DOHH2 (cell line): Measurements from ENCODE around the gene TAPBP.

Experiments
- H3F3A ChIP-seq: fragments of 200-600 bp; sonication (generic), shearing (Covaris generic); 2 replicates; pipeline ENCODE4 v1.6.0; 2016; ENCODE audit warnings: antibody characterized with exemption, mild to moderate bottlenecking; ENCODE audit not compliant: control insufficient read depth, insufficient read depth
- H3K27ac ChIP-seq: fragments of 200-600 bp; sonication (generic); 2 replicates; pipeline ENCODE4 v1.5.1; 2014; ENCODE audit warnings: low read depth, mild to moderate bottlenecking, low read length, moderate library complexity
- H3K27me3 ChIP-seq: fragments of 200-600 bp; sonication (generic); 2 replicates; pipeline ENCODE4 v1.6.1; 2014; ENCODE audit warnings: mild to moderate bottlenecking, low read length, mixed read lengths; ENCODE audit not compliant: control insufficient read depth
- H3K36me3 ChIP-seq: fragments of 200-600 bp; sonication (generic); 2 replicates; pipeline ENCODE4 v1.6.1; 2014; ENCODE audit warnings: mild to moderate bottlenecking, low read length, moderate library complexity, mixed read lengths; ENCODE audit not compliant: control insufficient read depth
- H3K4me1 ChIP-seq: fragments of 200-600 bp; sonication (generic); 2 replicates; pipeline ENCODE4 v1.6.1; 2014; ENCODE audit warnings: mild to moderate bottlenecking, low read length, mixed read lengths; ENCODE audit not compliant: control insufficient read depth
- H3K4me2 ChIP-seq: fragments of 200-600 bp; sonication (generic); 2 replicates; pipeline ENCODE4 v1.6.0; 2014; ENCODE audit warnings: mild to moderate bottlenecking, low read length, moderate library complexity
- H3K4me3 ChIP-seq: fragments of 200-600 bp; sonication (generic); 2 replicates; pipeline ENCODE4 v1.5.1; 2014; ENCODE audit warnings: mild to moderate bottlenecking, low read length, mixed read lengths
- H3K79me2 ChIP-seq: fragments of 200-600 bp; sonication (generic); 2 replicates; pipeline ENCODE4 v1.6.1; 2014; ENCODE audit warnings: mild to moderate bottlenecking, low read length, mixed read lengths; ENCODE audit not compliant: control insufficient read depth
- H3K9me2 ChIP-seq: fragments of 200-600 bp; sonication (generic); replicated peaks from 2 replicates; pipeline ENCODE4 v1.6.1; 2014; ENCODE audit warnings: mild to moderate bottlenecking, low read length, mixed read lengths; ENCODE audit not compliant: control insufficient read depth
- H3K9me3 ChIP-seq: fragments of 200-600 bp; sonication (generic); 2 replicates; pipeline ENCODE4 v1.6.1; 2014; ENCODE audit warnings: antibody characterized with exemption, low read length, mixed read lengths; ENCODE audit not compliant: control insufficient read depth, insufficient read depth
- H4K20me1 ChIP-seq: fragments of 200-600 bp; sonication (generic); 2 replicates; pipeline ENCODE4 v1.6.0; 2014; ENCODE audit warnings: low read depth, mild to moderate bottlenecking, antibody characterized with exemption, low read length, moderate library complexity; ENCODE audit not compliant: control insufficient read depth, insufficient read depth
- CTCF ChIP-seq: fragments of 200-600 bp; sonication (generic); IDR thresholded peaks from one replicate; pipeline ENCODE4 v1.5.1; 2014; ENCODE audit warnings: antibody characterized with exemption, mild to moderate bottlenecking, low read depth, low read length; ENCODE audit not compliant: poor library complexity, severe bottlenecking
- EZH2phosphoT487 ChIP-seq: fragments of 200-600 bp; sonication (generic); IDR thresholded peaks from 2 replicates; pipeline ENCODE4 v1.6.1; 2017; ENCODE audit warnings: borderline replicate concordance, mild to moderate bottlenecking, antibody characterized with exemption, low read length, moderate library complexity, mixed read lengths

The TAPBP gene

GRCh38 chr6:33329058-33329457 lies 15.2 kb upstream of the TAPBP start:
- no peaks in the 10 kb centered on the region for H3K9me3 ChIP-seq
- no peaks in the 10 kb centered on the region for H3K36me3 ChIP-seq
- no peaks in the 10 kb centered on the region for H4K20me1 ChIP-seq
- TF ChIP-seq EZH2phosphoT487 (no peak), CTCF (no peak)
- no peak overlapping the region for H3K4me3 ChIP-seq
- no peak overlapping the region for H3K4me2 ChIP-seq
- H3K27ac ChIP-seq, result no peak overlapping the region
- H3K9me2 ChIP-seq, result no peaks in the 10 kb centered on the region
- peaks cover 54% of the 10 kb centered on the region for H3K4me1 ChIP-seq
- H3K79me2 ChIP-seq, result no peaks in the 10 kb centered on the region
- peaks cover 10% of the 10 kb centered on the region for H3F3A ChIP-seq
- no peaks in the 10 kb centered on the region for H3K27me3 ChIP-seq

- Histone ChIP-seq H3K4me3 (peak overlapping the region; percentile 85), H3K27me3 (no peaks in the 10 kb centered on the region)
These were observed 10.2 kb upstream of the TAPBP start for GRCh38 chr6:33324125-33324524.

GRCh38 chr6:33323623-33323948 lies 9.7 kb upstream of the TAPBP start:
- TF ChIP-seq CTCF, result no peak
- no peak for TF ChIP-seq EZH2phosphoT487
- peak overlapping the region; percentile 85 for H3K4me3 ChIP-seq
- peaks cover 60% of the 10 kb centered on the region for H3K4me1 ChIP-seq
- H3K9me2 ChIP-seq, result no peaks in the 10 kb centered on the region
- H3K4me2 ChIP-seq, result peak overlapping the region; percentile 90
- 0 out of 2 replicates have a peak, but pooled peaks cover 7% of the 10 kb centered on the region for H4K20me1 ChIP-seq
- H3K79me2 ChIP-seq, result peaks cover 46% of the 10 kb centered on the region
- H3K27me3 ChIP-seq, result no peaks in the 10 kb centered on the region
- peaks cover 26% of the 10 kb centered on the region for H3F3A ChIP-seq
- H3K36me3 ChIP-seq, result peaks cover 47% of the 10 kb centered on the region
- no peaks in the 10 kb centered on the region for H3K9me3 ChIP-seq
- H3K27ac ChIP-seq, result peak overlapping the region; percentile 93

More at GRCh38 chr6:33324125-33324524, 10.2 kb upstream of the TAPBP start:
- H3K9me3 ChIP-seq, result no peaks in the 10 kb centered on the region
- TF ChIP-seq CTCF (no peak), EZH2phosphoT487 (no peak)
- H3F3A ChIP-seq, result peaks cover 22% of the 10 kb centered on the region
- peak overlapping the region; percentile 93 for H3K27ac ChIP-seq
- H3K79me2 ChIP-seq, result peaks cover 40% of the 10 kb centered on the region
- H3K4me1 ChIP-seq, result peaks cover 56% of the 10 kb centered on the region
- peaks cover 42% of the 10 kb centered on the region for H3K36me3 ChIP-seq
- no peaks in the 10 kb centered on the region for H3K9me2 ChIP-seq
- 0 out of 2 replicates have a peak, but pooled peaks cover 7% of the 10 kb centered on the region for H4K20me1 ChIP-seq
- peak overlapping the region; percentile 90 for H3K4me2 ChIP-seq
